GM18511 (cell line): ENCODE measurements around the gene SLF2.

Experiments
- ATAC-seq: cut with Tn5 transposase; IDR thresholded peaks from one replicate; pipeline ENCODE4 v1.9.1; 2021; ENCODE audit warnings: mild to moderate bottlenecking, moderate library complexity; ENCODE audit not compliant: unreplicated experiment

Gene SLF2

DNA sequence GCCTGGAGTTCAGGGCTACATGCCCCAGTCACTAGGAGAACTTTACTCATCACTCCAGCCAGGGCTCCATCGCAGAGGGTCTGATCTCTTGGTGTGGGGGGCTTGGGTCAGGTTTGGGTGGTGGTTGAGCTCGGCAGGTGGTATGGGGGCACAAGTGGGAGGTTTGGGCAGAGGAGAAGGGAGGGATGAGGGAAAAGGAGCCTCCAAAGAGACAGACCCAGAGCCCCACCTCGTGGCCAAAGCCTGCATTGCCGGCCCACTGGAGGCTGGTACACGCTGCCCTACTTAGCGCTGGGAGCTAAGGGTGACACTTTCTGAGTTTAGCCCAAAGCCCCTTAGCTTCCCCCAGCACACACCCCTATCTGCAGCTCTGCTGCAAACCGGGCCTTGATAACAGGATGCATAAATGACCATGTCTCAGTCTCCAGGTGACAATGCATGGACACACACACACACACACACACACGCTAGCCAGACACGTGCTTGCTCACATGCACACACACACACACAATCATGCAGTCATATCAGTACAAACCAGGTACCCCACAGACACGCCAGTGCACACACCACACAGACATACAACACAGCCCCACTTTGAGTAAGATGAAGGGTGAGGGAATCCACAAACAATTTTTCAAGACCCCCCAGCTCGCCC is 101.6 kb downstream of the SLF2 start:
- ATAC-seq = no peak
